Hematopoietic multipotent progenitor cell treated with erythropoietin and hydrocortisone succinate and interleukin-3 and kit ligand, for 15 days (in vitro differentiated cells): ENCODE measurements around the gene AUH.
"Not testable (repeated sequence)": the region's sequence is repeated elsewhere in the genome, so short reads cannot be mapped to it uniquely, and the experiment has no call there.

Source experiments
- DNase-seq: peaks from one replicate; pipeline ENCODE4 v3.0.0-alpha.2; 2015; ENCODE audit warnings: low spot score

AUH gene

DNA sequence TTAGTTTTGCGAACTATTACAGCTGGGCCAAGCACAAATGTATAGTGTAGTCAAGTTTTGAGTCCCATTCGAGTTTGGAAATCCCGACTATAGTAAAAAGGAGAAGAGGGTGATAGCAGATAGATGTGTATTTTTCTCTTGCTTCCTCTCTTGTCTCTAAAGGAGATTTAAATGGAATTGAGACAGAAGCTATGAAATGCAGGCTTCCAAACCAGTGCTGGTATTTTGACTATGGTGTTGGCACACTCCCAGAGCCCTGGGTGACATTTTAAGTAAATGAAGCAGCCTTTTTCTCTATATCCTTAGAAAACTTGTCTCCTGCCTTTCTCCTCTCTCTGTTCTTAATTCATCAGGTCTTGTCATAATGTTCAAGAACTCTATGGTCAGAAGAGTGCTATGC lies 17.7 kb upstream of the AUH start:
- no peak for DNase-seq

DNA sequence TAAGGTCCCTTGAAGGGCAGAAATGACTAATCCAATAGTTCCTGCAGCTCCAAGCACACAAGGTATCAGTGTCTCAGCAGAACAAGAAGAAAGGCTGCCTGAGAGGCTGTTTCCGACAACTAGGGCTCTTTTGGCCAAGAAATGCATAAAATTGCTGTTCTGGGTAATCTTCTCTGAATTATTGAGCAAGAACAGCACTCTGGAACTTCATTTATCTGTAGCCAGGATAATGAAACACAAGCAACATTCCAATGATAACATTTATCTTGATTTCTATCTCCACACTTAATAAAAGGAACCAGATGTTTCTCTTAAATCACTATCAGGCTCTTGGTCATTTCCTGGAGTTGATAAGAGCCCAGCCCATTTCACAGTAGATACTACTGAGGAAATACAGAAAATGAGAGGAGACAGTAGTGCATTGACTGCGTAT lies 17.0 kb upstream of the AUH start:
- no peak for DNase-seq

DNA sequence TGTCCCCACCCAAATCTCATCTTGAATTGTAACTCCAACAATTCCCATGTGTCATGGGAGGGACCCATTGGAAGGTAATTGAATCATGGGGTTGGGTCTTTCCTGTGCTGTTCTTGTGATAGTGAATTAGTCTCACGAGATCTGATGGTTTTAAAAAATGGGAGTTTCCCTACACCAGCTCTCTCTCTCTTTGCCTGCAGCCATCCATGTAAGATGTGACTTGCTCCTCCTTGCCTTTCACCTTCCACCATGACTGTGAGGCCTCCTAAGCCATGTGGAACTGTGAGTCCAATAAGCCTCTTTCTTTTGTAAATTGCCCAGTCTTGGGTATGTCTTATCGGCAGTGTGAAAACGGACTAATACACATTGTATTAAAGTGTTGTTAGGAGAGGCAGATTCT lies 16.3 kb upstream of the AUH start:
- DNase-seq, result not testable (repeated sequence)

DNA sequence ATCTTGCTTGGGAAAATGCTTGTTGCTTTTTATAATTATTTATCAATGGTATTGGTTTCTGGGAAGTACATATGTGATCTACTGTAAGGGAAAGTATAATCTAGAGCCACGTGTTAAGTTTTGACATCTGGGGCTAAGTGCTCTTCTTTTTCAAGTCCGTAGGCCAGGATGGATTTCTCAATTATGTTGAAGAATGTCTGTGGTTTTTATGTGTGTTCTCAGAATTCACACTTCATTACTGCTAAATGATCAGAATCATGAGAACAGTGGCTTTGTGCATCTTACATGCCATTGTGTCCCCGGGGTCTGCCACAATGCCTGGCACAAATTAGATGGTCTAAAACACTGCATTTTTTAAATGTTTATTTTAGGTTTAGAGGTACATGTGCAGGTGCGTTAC lies 14.5 kb upstream of the AUH start:
- no peak for DNase-seq

DNA sequence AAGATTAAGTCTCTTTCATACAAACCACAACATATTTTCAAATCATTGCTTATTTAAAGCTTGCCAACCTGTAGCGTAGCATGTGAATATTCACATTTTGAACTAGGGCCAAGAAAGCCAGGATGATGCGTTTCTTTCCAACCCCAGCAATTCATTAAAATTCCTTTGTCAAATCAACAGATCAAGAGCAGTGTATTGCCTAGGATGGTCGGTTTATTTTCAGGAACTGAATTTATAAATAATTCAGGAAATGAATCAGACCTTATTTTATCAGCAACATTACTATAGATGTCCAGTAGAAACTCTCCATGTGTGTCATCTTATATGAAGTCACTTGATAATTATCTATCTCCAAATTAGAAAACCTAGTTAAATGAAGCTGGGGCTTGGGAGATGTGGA lies 13.2 kb upstream of the AUH start:
- DNase-seq, result no peak

DNA sequence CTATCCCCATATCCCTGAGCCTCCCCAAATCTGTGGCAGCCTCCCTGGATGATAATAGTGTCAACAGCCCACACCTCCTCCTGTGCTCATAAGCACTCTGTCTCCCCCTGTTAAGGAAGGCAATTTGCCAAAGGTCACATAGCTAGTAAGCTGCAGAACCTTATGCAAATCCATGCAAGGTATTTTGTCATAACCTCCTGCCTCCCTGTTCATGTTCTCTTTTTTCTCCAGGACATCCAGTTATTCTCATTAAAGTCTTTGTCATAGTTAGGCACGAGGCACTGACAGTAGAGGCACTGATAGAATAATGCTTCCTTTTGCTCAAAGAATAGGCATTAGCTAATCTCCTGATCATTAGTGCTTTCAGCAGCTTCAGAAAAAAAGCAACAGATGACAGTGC lies 10.2 kb upstream of the AUH start:
- no peak for DNase-seq

DNA sequence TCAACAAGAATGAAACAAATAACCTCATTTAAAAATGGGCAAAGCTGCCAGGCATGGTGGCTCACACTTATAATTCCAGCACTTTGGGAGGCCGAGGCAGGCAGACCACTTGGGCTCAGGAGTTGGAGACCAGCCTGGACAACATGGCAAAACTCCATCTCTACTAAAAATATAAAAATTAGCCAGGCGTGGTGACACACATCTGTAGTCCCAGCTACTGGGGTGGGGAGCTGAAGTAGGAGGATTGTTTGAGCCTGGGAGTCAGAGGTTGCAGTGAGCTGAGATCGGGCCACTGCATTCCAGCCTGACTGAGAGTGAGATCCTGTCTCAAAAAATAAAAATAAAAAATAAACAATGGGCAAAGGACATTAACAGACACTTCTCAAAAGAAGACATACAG lies 8.3 kb upstream of the AUH start:
- DNase-seq, result not testable (repeated sequence)

DNA sequence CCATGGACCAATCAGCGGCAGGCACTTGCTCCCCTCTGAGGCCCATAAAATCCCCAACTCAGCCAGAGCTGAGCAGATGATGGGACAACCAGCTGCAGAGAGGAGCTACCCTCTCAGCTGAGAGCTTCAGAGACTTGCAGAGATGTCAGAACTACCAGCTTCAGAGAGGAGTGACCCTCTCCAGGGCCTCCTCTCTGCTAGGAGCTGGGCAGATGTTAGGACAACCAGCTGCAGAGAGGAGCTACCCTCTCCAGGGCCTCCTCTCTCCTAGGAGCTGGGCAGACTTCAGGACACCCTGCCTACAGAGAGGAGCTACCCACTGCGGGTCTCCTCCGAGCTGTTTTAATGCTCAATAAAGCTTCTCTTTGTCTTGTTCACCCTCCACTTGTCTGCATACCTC lies 3.0 kb upstream of the AUH start:
- no peak for DNase-seq

DNA sequence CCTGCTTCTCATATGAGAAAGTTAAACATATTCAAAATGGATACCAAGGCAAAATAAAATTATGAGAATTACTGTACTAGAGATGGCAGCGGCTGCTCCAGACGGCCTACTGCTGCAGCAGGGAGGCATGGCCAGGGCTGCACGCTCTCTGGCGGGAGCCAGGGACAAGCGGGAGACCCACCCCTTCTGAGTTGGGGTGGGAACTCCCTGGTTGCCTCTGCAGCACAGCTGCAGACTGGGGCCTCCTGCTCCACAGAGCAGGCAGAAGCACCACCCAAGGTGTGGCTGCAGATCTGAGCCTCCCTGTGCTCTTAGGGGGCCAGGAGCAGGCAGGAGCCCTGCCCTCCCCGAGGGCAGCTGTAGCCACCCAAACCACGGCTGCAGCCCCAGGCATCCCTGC lies 2.3 kb upstream of the AUH start:
- DNase-seq, result no peak

DNA sequence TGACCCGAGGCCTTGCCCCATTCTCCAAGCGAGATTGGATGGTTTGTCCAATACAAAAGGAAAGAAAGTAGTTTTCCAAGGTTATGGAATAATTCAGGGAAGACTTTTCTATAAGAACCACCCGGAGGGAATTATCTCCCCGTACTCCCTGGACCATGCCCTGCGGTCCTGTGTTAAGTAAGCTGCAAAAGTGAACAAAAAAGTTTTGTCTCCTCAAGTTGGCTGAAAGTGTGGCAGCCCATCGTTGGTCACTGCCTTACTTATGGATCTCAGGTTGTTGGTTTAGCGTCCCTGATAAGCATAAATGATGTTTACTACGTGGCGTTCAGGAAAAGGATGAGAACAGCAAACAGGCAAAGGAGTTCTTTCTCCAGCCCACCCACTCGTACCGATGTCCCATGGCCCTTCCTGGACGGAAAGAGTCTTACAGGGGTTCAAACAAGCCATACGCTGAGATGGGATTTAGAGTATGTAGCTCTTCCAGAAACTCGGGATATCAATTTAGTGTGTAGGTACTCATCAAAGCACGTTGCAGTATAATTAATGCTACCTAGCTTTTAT lies 413 bp upstream of the AUH start:
- DNase-seq, result no peak

DNA sequence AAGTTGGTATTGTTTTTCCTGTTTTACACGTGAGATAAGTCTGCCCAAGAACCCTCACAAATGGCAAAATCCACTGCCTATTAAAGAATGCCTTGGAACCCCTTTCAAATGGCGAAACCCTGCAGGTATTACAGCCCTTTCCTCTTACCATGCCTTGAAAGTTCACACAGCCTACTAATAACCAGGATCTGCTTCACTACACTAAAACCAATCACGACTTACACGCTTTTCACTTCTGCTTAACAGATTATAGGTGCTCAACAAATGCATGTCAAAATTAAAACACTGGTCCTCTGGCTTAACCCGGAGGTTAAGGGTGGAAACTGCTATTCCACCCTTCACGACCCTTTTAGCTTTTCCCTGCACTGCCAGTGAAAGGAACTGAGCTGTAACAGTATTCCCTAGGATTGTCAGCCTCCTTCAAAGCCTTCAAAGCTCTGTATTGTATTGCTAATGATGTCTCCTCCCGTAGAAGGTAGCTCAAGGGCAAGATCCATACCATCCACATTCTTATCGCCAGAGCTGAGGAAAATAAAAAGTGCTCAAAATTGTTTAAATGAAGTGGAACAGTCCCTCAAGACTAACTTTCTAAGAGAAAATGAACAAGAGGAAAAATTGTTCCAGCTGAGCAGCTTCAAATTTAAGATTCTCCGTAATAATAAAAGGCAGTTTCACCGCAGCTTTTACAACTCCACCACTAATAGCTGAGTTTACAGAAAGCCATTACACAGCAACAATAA lies 997 bp downstream of the AUH start:
- no peak for DNase-seq

DNA sequence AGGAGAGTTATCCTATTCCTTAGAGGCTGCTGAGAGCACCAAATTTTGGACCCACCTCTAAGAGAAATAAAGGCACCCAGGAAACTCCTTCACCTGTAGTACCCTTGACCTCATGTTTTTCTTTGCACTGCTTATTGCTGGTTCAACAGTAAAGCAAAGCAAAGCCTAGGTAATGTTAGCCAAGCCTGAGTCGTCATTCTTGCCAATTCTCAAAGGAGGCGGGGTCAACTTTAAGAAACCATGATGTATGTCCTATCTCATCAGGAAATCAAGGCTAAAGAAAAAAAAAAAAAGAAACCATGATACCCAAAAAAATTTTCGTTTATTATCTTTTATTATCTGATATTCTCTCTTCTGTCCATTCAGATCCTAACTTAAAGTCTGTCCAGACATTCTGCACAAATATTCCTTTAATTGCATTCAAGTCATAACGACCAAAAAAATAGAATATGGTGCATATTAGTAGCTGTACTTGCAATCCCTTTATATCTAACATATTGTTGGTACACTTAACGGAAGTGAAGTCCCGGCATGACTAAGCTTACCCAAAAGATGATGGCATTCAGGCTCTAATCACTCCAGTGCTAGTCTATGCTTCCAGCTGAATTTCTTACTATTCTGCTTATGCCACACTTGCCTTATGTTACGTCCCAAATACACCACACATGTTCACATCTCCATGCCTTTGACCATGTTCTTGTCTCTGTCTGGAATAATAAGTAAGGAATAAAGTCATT lies 1.8 kb downstream of the AUH start:
- no peak for DNase-seq

DNA sequence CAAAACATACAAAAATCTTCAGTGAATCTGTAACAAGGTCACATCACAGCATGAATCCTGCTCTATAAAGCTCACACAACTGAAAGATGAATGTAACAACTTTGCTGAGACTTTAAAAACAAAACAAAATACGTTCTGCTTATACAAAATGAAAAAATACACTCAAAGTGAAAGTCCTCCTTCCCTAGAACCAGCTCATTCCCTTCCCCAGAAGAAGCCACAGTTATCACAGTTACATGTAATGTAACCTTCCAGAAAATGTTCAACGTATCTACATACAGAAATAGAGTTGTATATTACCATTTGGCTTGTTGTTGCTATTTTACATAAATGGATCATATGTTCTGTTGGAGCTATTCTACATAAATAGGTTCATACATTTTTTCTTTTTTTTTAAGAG lies 2.6 kb downstream of the AUH start:
- DNase-seq, result no peak

DNA sequence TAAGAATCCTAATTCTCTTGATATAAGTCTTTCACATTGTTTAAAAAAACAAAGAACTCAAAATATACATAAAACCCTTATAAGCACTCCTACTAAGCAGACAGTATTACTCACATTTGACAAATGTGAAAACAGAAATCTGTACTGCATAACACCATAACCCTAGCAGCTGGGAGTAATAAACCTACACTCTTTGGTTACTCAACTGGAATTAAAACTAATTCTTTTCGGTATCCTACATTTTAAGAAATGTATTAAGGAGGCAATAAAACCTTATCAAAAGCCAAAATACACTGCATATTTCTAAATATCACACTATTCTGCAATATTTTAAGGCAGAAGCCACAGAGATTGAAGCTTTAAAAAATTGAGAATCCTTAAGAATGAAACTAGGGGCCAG lies 6.8 kb downstream of the AUH start:
- no peak for DNase-seq

DNA sequence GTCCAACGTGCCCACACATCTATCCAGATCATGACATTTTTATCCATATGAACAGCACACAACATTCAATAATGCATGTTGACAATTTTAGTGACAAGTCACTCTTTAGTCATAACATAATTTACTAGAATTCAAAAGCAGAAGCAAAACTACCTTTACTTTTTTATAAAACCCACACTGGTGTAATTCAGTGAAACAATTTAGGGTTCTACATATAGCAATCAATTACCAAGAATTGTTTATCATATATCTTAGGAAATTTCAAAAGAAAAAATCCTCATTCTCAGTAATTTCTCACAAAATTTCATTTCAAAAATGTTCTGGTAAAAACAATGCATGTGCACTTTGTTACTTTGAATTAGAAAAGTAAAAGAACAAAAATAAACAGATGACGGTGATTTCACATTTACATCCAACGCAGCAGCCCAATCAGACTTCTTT lies 12.6 kb downstream of the AUH start:
- no peak for DNase-seq

DNA sequence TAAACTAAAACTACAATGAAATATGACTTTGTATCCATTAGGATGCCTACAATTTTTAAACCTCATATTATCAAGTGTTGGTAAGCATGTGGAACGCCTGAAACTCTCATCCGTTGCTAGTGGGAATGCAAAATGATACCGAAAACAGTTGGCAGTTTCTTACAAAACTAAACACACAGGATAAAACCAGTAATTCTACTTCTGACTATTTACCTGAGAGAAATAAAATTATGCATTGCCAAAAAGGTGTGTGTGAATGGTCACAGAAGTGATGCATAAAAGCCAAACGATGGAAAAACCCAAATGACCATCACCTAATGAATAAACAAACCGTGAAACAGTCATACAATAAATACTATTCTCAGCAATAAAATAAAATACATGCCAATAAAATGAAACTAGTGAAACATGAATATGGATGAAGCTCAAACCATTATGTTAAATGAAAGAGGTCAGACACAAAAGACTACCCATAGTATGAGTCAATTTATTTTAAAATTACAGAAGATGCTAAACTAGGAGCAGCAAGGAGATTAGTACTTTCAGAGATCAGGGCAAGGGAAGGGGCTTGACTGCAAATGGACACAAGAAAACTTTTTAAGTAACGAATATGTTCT lies 13.4 kb downstream of the AUH start:
- DNase-seq, result no peak

DNA sequence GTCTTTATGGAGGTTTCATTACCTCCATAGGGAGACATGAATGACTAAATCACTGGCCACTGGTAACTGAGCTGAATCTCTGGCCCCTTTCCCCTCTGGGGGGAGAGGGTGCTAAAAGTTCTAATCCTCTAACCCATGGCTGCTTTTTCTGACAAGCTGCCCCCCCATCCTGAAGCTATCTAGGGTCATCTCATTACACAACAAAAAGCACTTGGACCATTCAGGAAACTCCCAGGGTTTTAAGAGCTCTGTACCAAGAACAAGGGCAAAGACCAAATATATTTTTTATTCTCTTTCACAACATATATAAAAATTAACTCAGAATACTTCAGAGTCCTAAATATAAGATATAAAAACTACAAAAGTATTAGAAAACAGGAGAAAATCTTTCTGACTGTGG lies 14.3 kb downstream of the AUH start:
- DNase-seq, result no peak

DNA sequence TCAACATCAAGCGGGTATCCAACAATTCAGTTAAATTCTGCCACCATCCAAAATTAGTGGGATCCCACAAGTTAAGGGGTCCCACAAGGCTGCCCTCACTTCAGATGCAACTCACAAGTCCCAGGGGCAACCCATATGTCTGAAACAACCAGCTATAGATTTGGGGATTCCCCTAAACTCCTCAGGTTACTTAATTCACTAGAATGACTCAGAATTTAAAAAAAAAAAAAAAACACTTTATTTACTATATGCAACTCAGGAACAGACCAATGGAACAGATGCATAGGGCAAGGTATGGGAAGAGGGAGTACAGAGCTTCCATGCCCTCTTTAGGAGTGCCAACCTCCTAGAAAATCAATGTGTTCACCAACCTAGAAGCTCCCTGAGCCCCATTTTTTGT lies 15.1 kb downstream of the AUH start:
- no peak for DNase-seq

DNA sequence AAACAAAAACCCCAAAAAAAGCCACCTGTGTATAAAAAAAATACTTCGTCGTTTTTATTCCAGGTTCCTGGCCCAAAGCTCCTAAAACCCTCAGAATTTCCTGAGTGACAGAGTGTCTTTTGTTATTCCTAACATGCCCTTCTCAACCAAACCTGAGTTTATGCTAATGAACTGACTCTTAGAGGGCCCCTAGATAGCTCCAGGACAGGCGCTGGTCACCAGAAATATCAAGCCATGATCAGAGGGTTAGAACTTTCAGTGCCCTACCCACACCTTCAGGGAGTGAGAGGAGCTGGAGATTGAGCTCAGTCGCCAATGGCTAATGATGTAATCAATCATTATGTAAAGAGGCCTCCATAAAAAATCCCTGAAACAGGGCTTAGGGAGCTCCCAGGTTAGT lies 15.7 kb downstream of the AUH start:
- DNase-seq, result no peak

DNA sequence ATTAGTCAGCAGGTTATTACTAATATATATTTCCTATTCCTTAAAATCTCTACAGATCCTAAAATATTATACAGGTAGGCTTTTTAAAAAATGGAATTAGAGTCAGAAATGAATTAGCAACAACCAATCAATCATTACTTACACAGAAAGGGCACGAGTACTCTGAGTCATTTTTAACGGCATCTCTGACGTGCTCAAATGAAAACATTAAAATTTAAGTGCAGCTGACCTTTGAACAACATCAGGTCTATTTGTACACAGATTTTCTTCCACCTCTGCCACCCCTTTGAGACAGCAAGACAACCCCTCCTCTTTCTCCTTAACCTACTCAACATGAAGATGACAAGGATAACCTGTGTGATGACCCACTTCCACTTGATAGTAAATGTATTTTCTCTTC lies 19.1 kb downstream of the AUH start:
- no peak for DNase-seq

DNA sequence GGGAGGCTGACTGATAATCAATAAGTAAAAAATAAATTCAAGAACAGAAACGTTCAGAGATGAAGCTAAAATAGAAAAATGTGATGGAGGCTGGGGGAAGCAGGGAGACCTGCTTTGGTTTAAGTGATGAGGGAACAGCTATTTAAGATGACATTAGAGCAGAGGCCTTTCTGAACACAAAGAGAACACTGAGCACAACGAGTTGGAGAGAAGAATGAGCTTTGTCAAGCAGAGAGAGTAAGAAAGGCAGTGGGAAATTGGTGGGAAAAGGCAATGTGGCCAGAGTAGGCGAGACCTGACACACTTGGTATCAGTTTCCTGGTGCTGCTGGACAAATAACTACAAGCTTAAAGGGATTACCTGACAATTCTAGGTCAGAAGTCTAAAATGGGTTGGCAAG lies 20.0 kb downstream of the AUH start:
- no peak for DNase-seq

DNA sequence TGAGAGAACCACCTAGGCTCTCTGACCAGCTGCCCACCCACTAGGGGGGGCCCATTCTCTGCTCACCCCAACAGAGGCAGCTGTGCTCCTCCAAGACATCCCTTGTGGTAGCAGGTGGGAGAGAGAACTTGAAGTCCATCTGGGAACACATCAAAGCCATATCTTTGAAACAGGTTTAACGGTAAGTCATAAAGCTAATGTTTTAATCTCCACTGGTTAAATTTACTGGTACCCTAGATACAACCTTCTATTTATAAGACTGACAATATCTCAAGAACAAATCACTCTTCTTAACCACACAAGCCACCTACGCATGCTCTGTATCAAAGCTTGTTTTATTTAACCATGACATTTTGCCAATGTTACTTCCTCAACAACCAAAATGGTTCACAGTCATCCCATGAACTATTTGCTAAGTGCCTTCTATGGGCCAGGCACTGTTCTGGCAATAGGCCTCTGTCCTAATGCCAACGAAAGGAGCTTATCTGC lies 20.4 kb downstream of the AUH start:
- no peak for DNase-seq

DNA sequence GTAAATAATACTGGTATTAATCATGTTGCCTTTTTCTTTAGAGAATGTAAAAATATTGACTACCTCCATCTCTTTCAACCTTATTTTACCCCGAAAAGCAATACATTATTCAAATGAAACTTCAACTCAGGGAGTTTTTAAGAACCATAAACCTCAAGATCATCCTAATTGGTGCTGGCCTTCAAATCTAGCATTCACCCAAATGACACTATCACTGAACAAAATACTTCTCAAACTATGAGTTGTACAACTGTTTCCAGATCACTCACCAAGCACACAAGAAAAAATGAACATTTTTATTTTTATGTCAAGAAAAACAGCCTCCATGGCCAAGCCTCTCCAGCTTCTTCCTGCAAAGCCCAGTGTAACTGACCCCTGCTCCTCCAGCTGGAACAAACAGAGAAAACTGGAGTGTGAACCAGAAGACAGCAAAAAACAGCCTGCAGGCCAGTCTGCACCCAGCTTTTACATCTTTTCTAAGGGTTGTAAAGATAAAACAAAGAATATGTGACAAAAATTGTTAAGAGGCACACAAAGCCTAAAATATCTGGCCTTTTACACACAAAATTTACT lies 21.2 kb downstream of the AUH start:
- DNase-seq, result no peak
